HG02610 (cell line): ENCODE measurements around the gene GALNT17.

ENCODE experiments used
- ATAC-seq: cut with Tn5 transposase; IDR thresholded peaks from one replicate; pipeline ENCODE4 v1.9.1; 2021; ENCODE audit warnings: mild to moderate bottlenecking, moderate library complexity; ENCODE audit not compliant: unreplicated experiment

The GALNT17 gene

DNA sequence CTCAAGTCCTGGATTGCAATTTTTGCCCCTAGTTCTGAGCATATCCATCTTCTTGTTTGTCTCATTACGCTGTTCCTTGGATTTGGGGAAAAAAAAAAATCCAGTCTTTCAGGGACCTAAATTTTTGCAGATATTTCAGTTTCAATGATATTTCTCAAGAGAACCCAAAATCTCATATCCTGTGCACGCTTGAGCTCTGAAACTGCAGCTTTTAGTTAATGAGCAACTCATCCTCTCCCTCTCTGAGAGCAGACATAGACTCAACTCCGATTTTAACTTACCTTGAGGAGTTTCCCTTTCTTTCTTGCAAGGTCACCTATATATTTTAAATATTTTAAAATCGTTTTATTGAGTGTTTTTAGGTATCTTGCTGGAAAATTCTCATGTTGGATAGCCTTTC is 200.3 kb downstream of the GALNT17 start:
- ATAC-seq = no peak

DNA sequence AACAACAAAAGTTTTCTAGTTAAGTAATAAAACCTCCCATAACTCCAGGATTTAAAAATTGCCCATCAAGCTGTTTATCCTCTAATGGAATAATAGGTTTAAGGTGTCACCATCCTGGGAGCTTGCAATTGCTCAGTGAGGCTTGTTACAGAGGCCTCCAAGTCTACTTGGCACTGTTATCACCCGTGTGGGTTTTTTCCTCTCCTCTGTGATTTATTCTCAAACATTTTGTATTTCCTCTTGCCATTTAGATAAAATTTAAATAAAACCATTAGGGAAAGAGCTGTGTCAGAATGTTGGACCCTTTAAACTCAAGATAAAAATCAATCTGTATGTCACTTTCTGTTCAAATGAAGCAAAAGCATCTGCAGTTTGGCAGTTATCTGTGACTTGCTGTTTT is 202.6 kb downstream of the GALNT17 start:
- no peak for ATAC-seq

DNA sequence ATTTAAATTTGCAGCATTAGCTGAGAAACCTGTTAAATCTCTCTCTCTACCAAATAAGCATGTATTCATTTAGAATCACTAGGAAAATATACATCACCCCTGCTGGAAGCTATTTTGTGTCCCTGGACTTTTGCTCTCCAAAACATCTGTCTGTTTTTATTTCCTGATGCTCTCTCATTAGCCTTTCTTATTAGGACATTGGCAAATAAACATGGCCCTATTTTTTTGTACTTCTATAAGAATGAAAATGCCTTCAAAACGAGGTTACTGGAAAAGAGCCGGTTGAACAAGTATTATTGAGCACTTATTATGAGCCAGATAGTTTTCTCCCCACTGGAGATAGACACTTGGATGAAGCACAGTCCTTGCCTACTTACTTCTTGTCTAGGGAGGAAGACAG is 206.9 kb downstream of the GALNT17 start:
- ATAC-seq = no peak

DNA sequence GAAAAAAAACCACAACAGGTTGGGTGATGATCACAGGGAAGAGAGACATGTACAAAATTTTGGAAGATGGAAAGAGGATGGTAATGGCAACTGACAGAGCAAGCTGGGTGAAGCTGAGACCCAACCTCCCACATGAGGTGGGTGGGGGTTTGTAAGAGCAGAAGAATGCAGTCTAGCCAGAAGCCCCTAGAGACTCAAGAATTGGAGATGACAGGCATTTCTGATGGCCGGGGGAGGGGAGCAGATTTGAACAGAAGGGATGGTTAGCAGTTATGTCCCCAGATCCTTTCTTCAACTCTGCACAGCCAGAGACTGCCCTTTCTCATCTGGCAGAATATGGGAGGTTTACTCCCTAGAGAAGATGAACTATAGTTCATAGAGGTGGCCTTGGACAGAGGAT is 208.0 kb downstream of the GALNT17 start:
- ATAC-seq = no peak

DNA sequence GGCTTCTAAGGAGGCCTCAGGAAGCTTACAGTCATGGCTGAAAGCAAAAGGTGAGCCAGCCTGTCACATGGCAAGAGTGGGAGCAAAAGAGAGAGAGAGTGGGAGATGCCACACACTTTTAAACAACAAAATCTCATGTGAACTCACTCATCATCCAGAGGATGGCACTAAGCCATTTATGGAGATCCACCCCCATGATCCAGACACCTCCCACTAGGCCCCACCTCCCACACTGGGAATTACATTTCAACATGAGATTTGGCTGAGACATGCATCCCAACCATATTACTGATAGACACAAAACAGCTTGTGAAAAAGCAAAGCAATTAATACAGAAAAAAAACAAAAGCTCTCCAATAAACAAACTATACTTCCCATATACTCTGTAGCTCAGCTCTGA is 210.3 kb downstream of the GALNT17 start:
- ATAC-seq = no peak

DNA sequence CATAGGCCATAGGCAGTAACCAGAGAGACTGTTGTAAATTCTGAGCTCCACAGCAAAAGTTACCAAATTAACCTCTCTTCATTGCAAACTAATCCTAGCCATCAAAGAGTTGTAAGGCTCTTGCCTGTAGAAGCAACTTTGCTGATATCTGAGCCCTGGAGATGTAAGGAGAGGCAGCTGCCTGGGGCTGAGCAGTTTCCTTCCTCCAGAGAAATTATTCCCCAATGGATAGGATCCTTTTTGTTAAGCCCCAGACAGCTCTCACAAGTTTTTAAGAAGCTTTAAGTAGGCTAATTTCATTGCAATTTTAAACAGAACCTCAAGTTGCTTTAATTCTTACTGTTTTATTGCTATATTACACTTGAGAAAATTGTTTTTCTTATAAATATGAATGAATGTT is 211.1 kb downstream of the GALNT17 start:
- ATAC-seq = no peak

DNA sequence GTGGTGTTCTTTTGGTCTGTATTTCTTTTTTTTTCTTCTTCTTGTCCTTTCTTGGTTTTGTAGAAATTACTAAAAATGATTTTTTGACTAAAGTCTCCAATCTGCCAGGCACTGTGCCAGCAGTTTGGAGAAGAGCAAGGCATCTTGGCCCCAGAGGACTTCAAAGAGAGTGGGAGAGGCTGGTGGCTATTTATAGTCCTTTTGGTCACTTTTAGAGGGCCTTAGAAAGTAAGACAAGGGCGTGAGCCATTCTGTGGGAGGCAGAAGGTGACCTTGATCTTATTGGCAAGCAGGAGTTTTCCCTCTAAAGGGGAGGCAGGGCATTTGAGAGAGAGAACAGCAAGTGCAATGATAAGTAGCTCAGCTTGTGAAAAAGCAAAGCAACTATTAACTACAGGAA is 211.9 kb downstream of the GALNT17 start:
- ATAC-seq = no peak

DNA sequence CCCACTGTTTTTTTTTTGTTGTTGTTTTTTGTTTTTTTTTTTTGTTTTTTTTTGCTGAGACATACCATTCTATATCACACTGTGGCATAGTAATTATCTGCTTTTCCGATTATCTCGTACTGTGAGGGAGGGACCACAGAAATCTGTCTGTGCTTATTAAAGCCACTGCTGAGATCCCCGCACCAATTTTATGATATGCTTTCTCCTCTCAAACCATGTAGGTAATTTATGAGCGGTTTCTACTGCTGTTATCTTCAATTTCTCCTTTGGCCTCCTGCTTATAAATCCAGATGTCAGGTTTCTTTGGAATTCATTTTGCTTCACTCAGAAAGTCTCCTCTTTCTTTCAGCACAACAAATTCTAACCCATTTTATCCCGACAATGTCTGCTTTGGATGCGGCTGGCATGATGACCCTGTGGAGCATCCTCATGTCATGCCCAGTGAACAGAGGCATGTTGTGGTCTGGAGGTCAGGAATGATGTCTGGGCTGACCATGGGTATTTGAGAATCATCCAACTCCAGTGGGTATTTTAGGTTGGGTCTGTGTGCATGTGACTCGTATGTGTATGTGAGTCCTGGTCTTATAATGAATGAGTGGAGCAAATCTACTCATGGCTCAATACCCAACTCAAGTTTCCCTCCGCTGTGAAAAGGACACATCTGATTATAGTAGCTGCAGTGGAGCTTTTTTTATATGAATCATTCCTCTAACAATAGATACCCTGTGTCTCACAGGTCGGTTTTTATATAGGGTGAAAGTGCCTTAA is 213.4 kb downstream of the GALNT17 start:
- no peak for ATAC-seq

DNA sequence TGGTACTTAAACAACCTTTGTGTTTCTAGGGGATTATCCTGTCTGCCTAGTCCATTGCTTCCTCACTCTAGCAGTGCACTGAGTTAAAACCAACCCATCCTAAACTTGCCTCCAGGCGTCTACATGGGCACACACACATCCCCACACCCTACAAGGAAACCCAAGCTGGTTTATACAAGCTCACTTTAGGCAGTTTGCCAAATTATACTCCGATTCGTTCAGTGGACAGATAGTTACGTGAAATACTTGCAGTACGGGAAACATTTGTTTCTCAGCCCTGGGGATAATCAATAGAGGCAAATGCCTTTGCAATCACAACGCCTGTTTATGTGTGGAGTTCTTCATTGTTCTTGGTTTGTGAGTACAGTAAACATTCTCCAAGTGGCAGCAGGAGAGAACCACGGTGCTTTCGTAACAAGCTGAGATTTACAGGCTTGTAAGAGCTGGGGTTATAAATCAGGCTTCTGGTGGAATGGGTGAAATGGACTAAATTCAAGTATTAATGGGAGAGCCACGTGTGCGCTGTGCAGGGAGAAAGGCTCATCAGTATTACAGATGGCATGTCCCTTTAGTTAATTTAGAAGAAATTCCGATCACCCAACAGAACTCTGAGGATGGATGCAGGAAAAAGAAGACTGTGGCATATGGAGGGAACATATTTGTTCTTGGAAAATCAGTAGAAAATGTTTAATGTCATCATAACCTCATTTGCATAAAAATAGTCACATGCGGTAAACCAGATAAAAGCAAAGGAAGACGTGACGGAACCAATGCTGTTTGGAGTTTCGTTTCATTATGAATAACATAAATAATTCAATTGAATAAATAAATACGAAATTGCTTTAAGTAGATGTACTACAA is 217.1 kb downstream of the GALNT17 start:
- no peak for ATAC-seq

DNA sequence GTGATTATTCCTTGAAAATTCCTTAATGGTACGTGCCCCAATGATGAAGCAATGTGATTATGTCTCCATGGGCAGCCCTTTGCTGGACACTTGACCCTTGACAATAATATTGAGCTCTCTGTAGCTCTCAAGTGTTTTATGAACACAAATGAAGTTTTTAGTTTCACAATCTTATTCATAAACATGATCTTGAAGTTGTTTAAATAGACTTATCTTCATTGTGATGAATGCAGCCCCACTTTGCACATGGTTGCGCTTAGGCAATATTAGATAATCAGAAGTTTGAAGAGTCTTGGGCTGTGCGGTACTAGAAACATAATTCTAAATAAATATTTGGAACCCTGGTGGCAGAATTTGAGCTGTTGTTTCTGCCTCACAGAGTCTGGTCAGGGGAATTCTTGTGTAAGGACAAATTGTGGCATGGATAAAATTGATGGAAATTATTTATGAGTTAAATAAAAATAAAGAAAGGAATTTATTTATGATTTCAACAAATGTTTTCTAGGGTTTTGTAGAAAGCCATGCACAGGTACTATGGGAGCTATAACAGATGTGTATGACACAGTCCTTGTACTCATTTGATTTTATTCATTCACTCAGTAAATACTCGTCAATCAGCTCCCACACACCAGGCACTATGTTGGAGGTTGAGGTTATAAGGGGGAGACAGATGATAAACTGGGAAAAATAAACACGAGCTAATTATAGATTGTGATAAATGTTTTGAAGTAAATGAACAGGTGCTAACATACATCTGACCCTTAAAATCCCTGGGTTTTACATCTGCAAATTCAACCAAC is 217.9 kb downstream of the GALNT17 start:
- no peak for ATAC-seq

DNA sequence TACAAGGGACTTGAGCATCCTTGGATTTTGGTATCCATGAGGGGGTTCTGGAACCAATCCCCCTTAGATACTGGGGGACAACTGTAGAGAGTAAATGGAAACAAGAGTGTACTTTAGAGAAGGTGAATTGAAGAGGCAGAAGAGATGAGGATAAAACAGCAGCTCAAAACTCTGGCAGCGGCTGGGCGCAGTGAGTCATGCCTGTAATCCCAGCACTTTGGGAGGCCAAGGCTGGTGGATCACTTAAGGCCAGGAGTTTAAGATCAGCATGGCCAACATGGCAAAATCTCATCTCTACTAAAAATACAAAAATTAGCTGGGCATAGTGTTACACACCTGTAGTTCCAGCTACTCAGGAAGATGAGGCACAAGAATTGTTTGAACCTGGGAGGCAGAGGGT is 218.7 kb downstream of the GALNT17 start:
- no peak for ATAC-seq

DNA sequence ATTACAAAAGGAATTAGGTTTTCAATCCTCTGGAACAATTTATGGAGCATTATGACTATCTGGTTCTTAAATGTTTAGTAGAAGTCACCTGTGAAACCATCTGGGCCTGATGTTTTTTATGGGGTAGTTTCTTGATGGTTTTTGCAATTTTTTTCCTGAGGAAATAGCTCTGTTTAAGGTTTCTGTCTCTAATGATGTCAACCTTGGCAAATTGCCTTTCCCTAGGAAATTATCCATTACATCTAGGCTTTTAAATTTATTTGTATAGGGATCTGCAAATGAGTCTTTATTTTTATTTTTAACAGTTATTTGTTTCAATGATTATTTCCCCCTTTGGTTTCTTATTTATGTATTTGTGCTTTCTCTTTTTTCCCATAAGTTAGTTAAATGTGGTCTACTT is 222.8 kb downstream of the GALNT17 start:
- ATAC-seq = no peak

DNA sequence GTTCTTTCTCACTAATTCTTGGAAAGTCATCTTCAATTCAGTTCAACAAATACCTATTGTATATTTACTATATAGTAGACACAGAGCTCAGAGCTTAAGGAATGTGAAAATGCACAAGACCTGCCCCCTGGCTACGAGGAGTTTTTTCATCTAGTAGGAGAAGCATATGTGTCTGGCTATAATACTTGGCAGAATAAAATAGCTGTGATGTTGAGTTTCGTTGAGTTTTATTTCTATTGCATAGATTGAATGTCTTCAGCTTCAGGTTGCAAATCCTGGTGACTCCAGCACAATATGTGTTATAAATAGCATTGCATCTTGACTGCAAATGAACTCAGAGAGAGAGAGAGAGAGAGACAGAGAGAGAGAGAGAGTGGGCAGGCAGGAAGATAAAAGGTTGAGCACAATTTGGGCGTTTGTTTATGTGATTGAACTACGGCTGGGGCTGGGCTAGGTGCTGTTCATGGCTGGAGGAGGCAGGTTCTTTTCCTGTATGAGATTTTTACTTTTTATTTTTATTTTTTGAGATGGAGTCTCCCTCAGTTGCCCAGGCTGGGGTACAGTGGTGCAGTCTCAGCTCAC is 229.6 kb downstream of the GALNT17 start:
- ATAC-seq = no peak

DNA sequence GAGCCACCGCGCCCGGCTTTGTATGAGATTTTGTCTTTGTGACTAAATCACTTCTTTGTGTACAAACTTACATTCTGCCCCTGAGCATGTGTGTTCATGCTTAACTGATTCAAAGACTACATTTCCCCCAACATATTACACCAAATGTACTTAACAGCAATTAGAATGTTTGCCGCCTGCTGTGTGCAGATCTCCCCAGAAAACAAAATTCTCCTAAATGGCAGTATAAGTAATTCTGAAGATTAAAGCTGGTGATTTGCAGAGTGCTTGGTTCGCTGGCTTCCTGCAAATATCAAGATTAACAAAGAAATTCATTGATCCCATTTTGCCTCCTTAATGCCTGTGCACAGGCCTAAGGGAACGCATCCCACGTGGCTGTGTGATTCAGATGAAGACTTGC is 230.3 kb downstream of the GALNT17 start:
- ATAC-seq = no peak

DNA sequence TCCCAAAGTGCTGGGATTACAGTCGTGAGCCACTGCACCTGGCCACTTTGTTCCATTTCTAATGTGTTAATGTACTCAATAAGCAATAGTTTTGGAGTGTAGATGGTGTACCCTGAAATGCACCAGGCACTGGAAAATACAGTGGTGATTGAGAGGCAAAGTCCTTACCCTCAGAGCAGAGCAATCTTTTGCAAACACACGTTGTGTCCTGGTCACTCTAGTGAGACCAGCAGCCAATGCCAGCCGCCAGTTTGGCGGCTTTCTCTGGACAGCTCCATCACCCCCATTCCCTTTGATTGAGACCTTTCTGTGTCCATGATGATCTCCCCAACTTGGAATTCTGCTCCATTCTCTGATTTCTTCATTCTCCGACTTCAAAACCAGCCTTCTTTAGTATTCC is 231.3 kb downstream of the GALNT17 start:
- ATAC-seq = no peak

DNA sequence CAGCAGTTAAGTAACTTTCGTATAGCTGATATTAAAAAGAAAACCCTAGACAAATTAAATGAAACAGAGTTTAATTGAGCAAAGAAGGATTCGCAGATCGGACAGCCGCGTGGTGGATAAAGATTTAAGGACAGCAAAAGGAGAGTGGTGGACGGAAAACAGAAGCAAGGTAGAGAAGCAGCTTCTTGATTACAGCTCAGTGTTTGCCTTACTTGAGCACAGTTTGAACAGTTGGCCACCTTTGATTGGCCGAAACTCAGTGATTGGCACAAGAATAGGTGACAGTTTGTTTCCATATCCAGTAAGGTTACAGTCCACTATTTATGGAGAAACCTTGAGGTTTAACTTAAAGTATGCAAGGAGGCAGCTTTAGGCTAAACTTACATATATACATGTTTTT is 231.7 kb downstream of the GALNT17 start:
- no peak for ATAC-seq

DNA sequence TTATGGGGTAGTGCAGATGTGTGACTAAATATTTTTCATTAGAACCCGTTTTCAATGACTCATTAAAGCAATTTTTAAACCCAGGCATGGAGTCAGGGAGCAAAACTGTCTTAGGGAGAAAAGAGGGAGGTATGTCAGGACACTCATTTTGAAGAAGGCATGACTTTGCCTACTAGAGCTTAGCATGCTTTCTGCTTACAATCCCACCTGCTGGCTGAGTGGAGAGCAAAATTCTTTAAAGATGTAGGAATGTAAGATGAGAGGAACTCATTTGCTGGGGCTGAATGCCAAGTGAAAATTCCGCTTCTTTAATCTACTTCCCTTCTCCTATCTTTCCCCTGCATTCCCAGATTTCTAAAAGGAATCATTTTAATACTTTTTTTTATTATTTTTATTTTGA is 232.6 kb downstream of the GALNT17 start:
- ATAC-seq = no peak

DNA sequence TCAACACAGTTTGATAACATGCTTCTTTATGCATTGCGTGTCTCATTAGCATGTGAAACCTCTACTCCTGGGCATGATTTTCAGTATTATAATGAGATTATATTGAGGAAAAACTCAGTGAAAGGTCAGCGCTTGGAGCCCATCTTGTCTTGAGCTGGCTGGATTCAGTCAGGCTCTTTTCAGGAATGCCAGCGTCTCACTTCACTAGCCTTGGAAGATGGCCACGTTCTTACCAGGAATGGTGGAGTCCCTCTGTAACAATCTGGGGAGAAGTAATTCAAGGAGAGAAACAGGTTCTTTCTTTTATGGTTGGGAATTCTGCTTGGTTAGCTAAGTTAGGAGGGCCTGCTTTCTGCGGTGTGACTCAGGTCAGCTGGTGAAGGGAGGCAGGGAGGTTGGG is 241.0 kb downstream of the GALNT17 start:
- no peak for ATAC-seq

DNA sequence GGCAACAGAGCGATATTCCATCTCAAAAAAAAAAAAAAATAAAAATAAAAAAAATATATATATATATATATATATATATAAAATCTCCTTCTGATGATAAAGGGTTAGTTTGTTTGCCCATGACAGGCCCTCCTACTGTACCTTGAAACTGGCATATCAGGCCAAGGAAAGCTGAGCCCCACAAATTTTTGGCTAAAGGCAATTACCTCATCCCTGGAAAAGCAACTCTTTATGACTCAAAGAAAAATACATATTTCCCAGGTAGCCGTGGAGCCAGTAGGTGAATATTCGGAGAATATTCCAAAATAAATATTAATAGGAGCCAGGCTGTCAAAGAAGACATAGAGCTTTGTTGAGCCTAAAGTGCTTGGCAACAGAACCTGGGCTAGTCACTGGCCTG is 245.1 kb downstream of the GALNT17 start:
- ATAC-seq = no peak

DNA sequence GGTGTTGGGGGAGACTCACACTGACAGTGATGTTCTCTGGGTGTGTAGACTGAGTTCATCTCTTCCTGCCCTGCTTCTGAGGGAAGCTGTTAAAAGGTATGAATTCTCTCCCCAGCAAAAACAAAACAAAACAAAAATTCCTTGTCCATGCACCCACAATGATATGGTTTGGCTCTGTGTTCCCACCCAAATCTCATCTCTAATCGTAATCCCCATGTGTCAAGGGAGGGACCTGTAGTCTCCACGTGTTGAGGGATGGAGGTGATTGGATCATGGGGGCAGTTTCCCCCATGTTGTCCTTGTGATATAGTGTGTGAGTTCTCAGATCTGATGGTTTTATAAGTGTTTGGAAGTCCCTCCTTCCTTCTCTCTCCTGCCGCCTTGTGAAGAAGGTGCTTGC is 245.5 kb downstream of the GALNT17 start:
- no peak for ATAC-seq

DNA sequence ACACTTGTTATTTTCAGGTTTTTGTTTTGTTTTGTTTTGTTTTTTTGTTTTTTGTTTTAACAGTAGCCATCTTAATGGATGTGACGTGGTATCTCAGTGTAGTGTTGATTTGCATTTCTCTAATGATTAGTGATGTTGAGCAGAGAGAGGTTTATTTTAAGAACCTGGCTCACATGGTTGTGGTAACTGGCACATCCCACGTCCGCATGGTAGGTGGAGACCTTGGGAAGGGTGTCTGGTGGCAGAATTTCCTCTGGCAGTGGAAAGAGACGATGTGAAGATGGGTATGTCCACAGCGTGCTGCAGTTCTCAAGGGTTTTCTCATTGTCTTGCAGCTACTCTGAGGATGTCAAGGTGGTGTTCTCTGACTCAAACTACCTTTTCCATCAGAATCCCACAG is 252.2 kb downstream of the GALNT17 start:
- ATAC-seq = no peak
